IPS-18a (cell line): ENCODE measurements around the gene HORMAD2.

Experiments
- H3K27ac ChIP-seq: one replicate; pipeline ENCODE4 v1.5.1; 2013; ENCODE audit warnings: low read length
- H3K27me3 ChIP-seq: one replicate; pipeline ENCODE4 v1.6.1; 2013; ENCODE audit warnings: mild to moderate bottlenecking, low read length; ENCODE audit not compliant: control insufficient read depth, insufficient read depth
- H3K36me3 ChIP-seq: one replicate; pipeline ENCODE4 v1.6.1; 2013; ENCODE audit warnings: low read depth, low read length; ENCODE audit not compliant: control insufficient read depth
- H3K4me1 ChIP-seq: one replicate; pipeline ENCODE4 v1.6.1; 2013; ENCODE audit warnings: low read depth, low read length; ENCODE audit not compliant: control insufficient read depth
- H3K4me3 ChIP-seq: one replicate; pipeline ENCODE4 v1.5.1; 2013; ENCODE audit warnings: low read length
- H3K9ac ChIP-seq: one replicate; pipeline ENCODE4 v1.6.1; 2013; ENCODE audit warnings: mild to moderate bottlenecking, low read length, moderate library complexity
- H3K9me3 ChIP-seq: one replicate; pipeline ENCODE4 v1.6.1; 2013; ENCODE audit warnings: low read depth, low read length; ENCODE audit not compliant: control insufficient read depth

The HORMAD2 gene

GRCh38 chr22:30217698-30218560 is 137.7 kb downstream of the HORMAD2 start:
- no peak overlapping the region for H3K27ac ChIP-seq
- H3K27me3 ChIP-seq = no peaks in the 10 kb centered on the region
- no peaks in the 10 kb centered on the region for H3K36me3 ChIP-seq
- no peaks in the 10 kb centered on the region for H3K4me1 ChIP-seq
- H3K9ac ChIP-seq = no peak overlapping the region
- H3K9me3 ChIP-seq = no peaks in the 10 kb centered on the region
- no peak overlapping the region for H3K4me3 ChIP-seq

- Histone ChIP-seq H3K9ac (no peak overlapping the region), H3K36me3 (no peaks in the 10 kb centered on the region), H3K27me3 (no peaks in the 10 kb centered on the region), H3K27ac (no peak overlapping the region), H3K4me3 (no peak overlapping the region), H3K9me3 (no peaks in the 10 kb centered on the region), H3K4me1 (no peaks in the 10 kb centered on the region)
Measured at GRCh38 chr22:30219049-30219654, 138.9 kb downstream of the HORMAD2 start.

GRCh38 chr22:30219668-30220278 is 139.5 kb downstream of the HORMAD2 start:
- no peaks in the 10 kb centered on the region for H3K27me3 ChIP-seq
- H3K9me3 ChIP-seq = no peaks in the 10 kb centered on the region
- H3K9ac ChIP-seq = no peak overlapping the region
- H3K4me1 ChIP-seq = no peaks in the 10 kb centered on the region
- H3K27ac ChIP-seq = no peak overlapping the region
- no peaks in the 10 kb centered on the region for H3K36me3 ChIP-seq
- H3K4me3 ChIP-seq = no peak overlapping the region

GRCh38 chr22:30220338-30221012 is 140.2 kb downstream of the HORMAD2 start:
- Histone ChIP-seq H3K9me3 (no peaks in the 10 kb centered on the region), H3K27me3 (no peaks in the 10 kb centered on the region), H3K4me3 (no peak overlapping the region), H3K9ac (no peak overlapping the region), H3K36me3 (no peaks in the 10 kb centered on the region), H3K4me1 (no peaks in the 10 kb centered on the region), H3K27ac (no peak overlapping the region)

- no peak overlapping the region for H3K27ac ChIP-seq
- H3K9me3 ChIP-seq = no peaks in the 10 kb centered on the region
- no peaks in the 10 kb centered on the region for H3K27me3 ChIP-seq
- H3K9ac ChIP-seq = no peak overlapping the region
- no peaks in the 10 kb centered on the region for H3K4me1 ChIP-seq
- H3K4me3 ChIP-seq = no peak overlapping the region
- H3K36me3 ChIP-seq = no peaks in the 10 kb centered on the region
Measured at GRCh38 chr22:30221121-30221992, 141.1 kb downstream of the HORMAD2 start.

GRCh38 chr22:30222321-30222720 is 142.1 kb downstream of the HORMAD2 start:
- H3K9me3 ChIP-seq = no peaks in the 10 kb centered on the region
- H3K27me3 ChIP-seq = no peaks in the 10 kb centered on the region
- H3K27ac ChIP-seq = no peak overlapping the region
- H3K36me3 ChIP-seq = no peaks in the 10 kb centered on the region
- H3K4me3 ChIP-seq = no peak overlapping the region
- no peaks in the 10 kb centered on the region for H3K4me1 ChIP-seq
- no peak overlapping the region for H3K9ac ChIP-seq

- Histone ChIP-seq H3K4me3 (no peak overlapping the region), H3K9ac (no peak overlapping the region), H3K27ac (no peak overlapping the region), H3K9me3 (no peaks in the 10 kb centered on the region), H3K4me1 (no peaks in the 10 kb centered on the region), H3K36me3 (no peaks in the 10 kb centered on the region), H3K27me3 (no peaks in the 10 kb centered on the region)
Measured at GRCh38 chr22:30223303-30223702, 143.0 kb downstream of the HORMAD2 start.

GRCh38 chr22:30224161-30224857 is 144.0 kb downstream of the HORMAD2 start:
- H3K4me1 ChIP-seq = peaks cover 6% of the 10 kb centered on the region
- H3K27ac ChIP-seq = no peak overlapping the region
- no peaks in the 10 kb centered on the region for H3K36me3 ChIP-seq
- H3K9me3 ChIP-seq = no peaks in the 10 kb centered on the region
- H3K27me3 ChIP-seq = no peaks in the 10 kb centered on the region
- H3K9ac ChIP-seq = no peak overlapping the region
- H3K4me3 ChIP-seq = no peak overlapping the region

- peaks cover 6% of the 10 kb centered on the region for H3K4me1 ChIP-seq
- no peaks in the 10 kb centered on the region for H3K27me3 ChIP-seq
- H3K27ac ChIP-seq = no peak overlapping the region
- no peak overlapping the region for H3K4me3 ChIP-seq
- H3K9ac ChIP-seq = no peak overlapping the region
- no peaks in the 10 kb centered on the region for H3K9me3 ChIP-seq
- H3K36me3 ChIP-seq = no peaks in the 10 kb centered on the region
Measured at GRCh38 chr22:30225220-30225927, 145.1 kb downstream of the HORMAD2 start.

- Histone ChIP-seq H3K9ac (no peak overlapping the region), H3K27me3 (no peaks in the 10 kb centered on the region), H3K9me3 (no peaks in the 10 kb centered on the region), H3K27ac (no peak overlapping the region), H3K4me3 (no peak overlapping the region), H3K4me1 (peaks cover 6% of the 10 kb centered on the region), H3K36me3 (no peaks in the 10 kb centered on the region)
Measured at GRCh38 chr22:30226192-30226832, 146.0 kb downstream of the HORMAD2 start.
